ENCODE results near the gene PRDM13.

GRCh38 chr6:99588618-99589289, 17.9 kb upstream of the PRDM13 start:
- TF ChIP-seq CTCF (IDR thresholded peaks at IDR 0.05 in 4 of 5, conservative IDR thresholded peaks at IDR 0.05 in 1 of 5) (peak; percentile 29 to 71 (median 56)), POLR2A (IDR thresholded peaks at IDR 0.05) (no peak)

All from gastrocnemius medialis (tissue), 4 donors.